ENCODE measurements around the gene MCRIP1. TPM values are rescaled to one million over a fixed set of nuclear protein-coding genes. Genes with fewer than 3 reads are reported as not detected.

Gene MCRIP1
- total RNA-seq, 4 donors from 2014 or later = 8.3 to 36.2 (median 25.2) TPM

- H3K36me3 ChIP-seq = peaks cover 0 to 84% of the 10 kb centered on the region in 2 donors
These were observed 18.3 kb upstream of the MCRIP1 start for GRCh38 chr17:81851423-81851822.

GRCh38 chr17:81849457-81849856 is 16.4 kb upstream of the MCRIP1 start:
- Histone ChIP-seq H3K9me3 (no peaks in the 10 kb centered on the region), H3K27ac (no peak overlapping the region), H3K36me3 (peaks cover 0 to 93% of the 10 kb centered on the region in 2 donors), H3K4me3 (no peak overlapping the region), H3K27me3 (no peaks in the 10 kb centered on the region), H3K4me1 (peaks cover 0 to 5% of the 10 kb centered on the region in 2 donors)
- TF ChIP-seq CTCF (IDR thresholded peaks at IDR 0.05 in 4 of 5, conservative IDR thresholded peaks at IDR 0.05 in 1 of 5) (no peak), POLR2A (IDR thresholded peaks at IDR 0.05) (no peak)
- no peak for DNase-seq
- ATAC-seq = no peak
- in situ Hi-C loops (cut with MboI; ENCODE audit: low sequenced_read_pairs in 4 of 4) = no loop called here
- intact Hi-C loops (cut with DNase I; ENCODE audit: low total_unique reads) = no loop called here

More at GRCh38 chr17:81851423-81851822, 18.3 kb upstream of the MCRIP1 start:
- H3K4me1 ChIP-seq = peaks cover 0 to 12% of the 10 kb centered on the region in 2 donors
- ATAC-seq = no peak
- no peak overlapping the region for H3K4me3 ChIP-seq
- TF ChIP-seq POLR2A (IDR thresholded peaks at IDR 0.05) = no peak
- no peak for TF ChIP-seq CTCF (IDR thresholded peaks at IDR 0.05 in 4 of 5, conservative IDR thresholded peaks at IDR 0.05 in 1 of 5)
- no peaks in the 10 kb centered on the region for H3K9me3 ChIP-seq
- in situ Hi-C loops (cut with MboI; ENCODE audit: low sequenced_read_pairs in 4 of 4) (no loop called here), intact Hi-C loops (cut with DNase I; ENCODE audit: low total_unique reads) (no loop called here)
- no peak for DNase-seq
- H3K27me3 ChIP-seq = no peaks in the 10 kb centered on the region
- H3K27ac ChIP-seq = no peak overlapping the region

GRCh38 chr17:81846743-81847689 is 13.9 kb upstream of the MCRIP1 start:
- TF ChIP-seq POLR2A (IDR thresholded peaks at IDR 0.05) = no peak
- no peak for TF ChIP-seq CTCF (IDR thresholded peaks at IDR 0.05 in 4 of 5, conservative IDR thresholded peaks at IDR 0.05 in 1 of 5)
- no peak for DNase-seq
- Histone ChIP-seq H3K27me3 (no peaks in the 10 kb centered on the region), H3K9me3 (no peaks in the 10 kb centered on the region), H3K4me3 (no peak overlapping the region), H3K36me3 (peaks cover 0 to 81% of the 10 kb centered on the region in 2 donors), H3K27ac (no peak overlapping the region), H3K4me1 (peaks cover 14 to 15% of the 10 kb centered on the region in 2 donors)
- ATAC-seq = no peak
- in situ Hi-C loops (cut with MboI; ENCODE audit: low sequenced_read_pairs in 4 of 4) (no loop called here), intact Hi-C loops (cut with DNase I; ENCODE audit: low total_unique reads) (no loop called here)

- Histone ChIP-seq H3K36me3 (peaks cover 0 to 72% of the 10 kb centered on the region in 2 donors), H3K9me3 (no peaks in the 10 kb centered on the region), H3K27ac (no peak overlapping the region), H3K27me3 (no peaks in the 10 kb centered on the region), H3K4me1 (peaks cover 23 to 24% of the 10 kb centered on the region in 2 donors), H3K4me3 (no peak overlapping the region)
- no peak for ATAC-seq
- intact Hi-C loops (cut with DNase I; ENCODE audit: low total_unique reads) (no loop called here), in situ Hi-C loops (cut with MboI; ENCODE audit: low sequenced_read_pairs in 4 of 4) (no loop called here)
- TF ChIP-seq POLR2A (IDR thresholded peaks at IDR 0.05) (no peak), CTCF (IDR thresholded peaks at IDR 0.05 in 4 of 5, conservative IDR thresholded peaks at IDR 0.05 in 1 of 5) (no peak)
- DNase-seq = no peak
These were observed 13.0 kb upstream of the MCRIP1 start for GRCh38 chr17:81845881-81846742.
